DOHH2 (cell line): ENCODE data around the gene RBM20.

Source experiments
- CTCF ChIP-seq: fragments of 200-600 bp; sonication (generic); IDR thresholded peaks from one replicate; pipeline ENCODE4 v1.5.1; 2014; ENCODE audit warnings: antibody characterized with exemption, mild to moderate bottlenecking, low read depth, low read length; ENCODE audit not compliant: poor library complexity, severe bottlenecking
- EZH2phosphoT487 ChIP-seq: fragments of 200-600 bp; sonication (generic); IDR thresholded peaks from 2 replicates; pipeline ENCODE4 v1.6.1; 2017; ENCODE audit warnings: borderline replicate concordance, mild to moderate bottlenecking, antibody characterized with exemption, low read length, moderate library complexity, mixed read lengths

GRCh38 chr10:110618230-110618610, 25.9 kb upstream of the RBM20 start:
- TF ChIP-seq CTCF (no peak), EZH2phosphoT487 (no peak)
